GM10847 (cell line): ENCODE results near the gene FBXO31.

ENCODE experiments used
- POLR2A ChIP-seq: IDR thresholded peaks from 2 replicates; pipeline ENCODE4 v1.6.1; 2011; ENCODE audit not compliant: insufficient read length; ENCODE audit errors: extremely low read depth

FBXO31 gene

GRCh38 chr16:87344931-87345631 is 38.5 kb downstream of the FBXO31 start:
- no peak for TF ChIP-seq POLR2A

- TF ChIP-seq POLR2A, result no peak
Observed at GRCh38 chr16:87344165-87344930, 39.2 kb downstream of the FBXO31 start.

- TF ChIP-seq POLR2A, result no peak
Observed at GRCh38 chr16:87343753-87344050, 39.9 kb downstream of the FBXO31 start.

- TF ChIP-seq POLR2A, result no peak
Observed at GRCh38 chr16:87342978-87343752, 40.4 kb downstream of the FBXO31 start.

DNA sequence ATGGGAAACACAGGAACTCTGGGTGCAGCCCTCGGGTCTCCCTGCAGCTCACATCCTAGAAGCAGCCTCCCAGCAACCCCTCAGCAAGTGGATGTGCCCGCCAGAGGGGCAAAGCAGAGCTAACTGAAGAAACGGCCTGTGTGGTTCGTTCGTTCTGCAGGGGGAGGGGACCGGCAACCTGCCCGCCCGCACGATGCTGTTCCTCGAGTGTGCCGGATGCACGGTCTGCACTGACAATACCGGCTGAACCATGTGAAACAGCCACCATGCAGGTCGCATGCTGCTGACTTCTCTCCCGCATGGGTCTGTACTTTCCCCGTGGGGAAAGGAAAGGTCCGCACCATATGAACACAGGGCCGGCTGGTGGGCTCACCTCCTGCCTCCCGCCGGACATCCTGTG is 41.1 kb downstream of the FBXO31 start:
- no peak for TF ChIP-seq POLR2A

DNA sequence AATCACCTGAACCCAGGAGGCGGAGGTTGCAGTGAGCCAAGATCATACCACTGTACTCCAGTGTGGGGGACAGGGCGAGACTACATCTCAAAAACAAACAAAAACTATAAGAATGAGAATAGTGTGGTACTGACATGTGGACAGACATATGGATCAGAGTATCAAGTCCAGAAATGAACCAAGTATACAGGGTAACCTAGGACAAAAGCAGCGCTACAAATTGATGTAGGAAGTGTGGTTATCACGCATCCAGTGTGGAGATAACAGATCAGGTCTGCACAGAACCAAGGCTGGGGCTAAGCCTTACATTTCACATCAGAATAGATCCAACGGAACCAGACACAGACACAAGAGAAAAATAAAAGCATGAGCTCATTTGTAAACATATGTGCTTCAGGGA is 43.4 kb downstream of the FBXO31 start:
- TF ChIP-seq POLR2A, result no peak

GRCh38 chr16:87339086-87339723 is 44.4 kb downstream of the FBXO31 start:
- no peak for TF ChIP-seq POLR2A

DNA sequence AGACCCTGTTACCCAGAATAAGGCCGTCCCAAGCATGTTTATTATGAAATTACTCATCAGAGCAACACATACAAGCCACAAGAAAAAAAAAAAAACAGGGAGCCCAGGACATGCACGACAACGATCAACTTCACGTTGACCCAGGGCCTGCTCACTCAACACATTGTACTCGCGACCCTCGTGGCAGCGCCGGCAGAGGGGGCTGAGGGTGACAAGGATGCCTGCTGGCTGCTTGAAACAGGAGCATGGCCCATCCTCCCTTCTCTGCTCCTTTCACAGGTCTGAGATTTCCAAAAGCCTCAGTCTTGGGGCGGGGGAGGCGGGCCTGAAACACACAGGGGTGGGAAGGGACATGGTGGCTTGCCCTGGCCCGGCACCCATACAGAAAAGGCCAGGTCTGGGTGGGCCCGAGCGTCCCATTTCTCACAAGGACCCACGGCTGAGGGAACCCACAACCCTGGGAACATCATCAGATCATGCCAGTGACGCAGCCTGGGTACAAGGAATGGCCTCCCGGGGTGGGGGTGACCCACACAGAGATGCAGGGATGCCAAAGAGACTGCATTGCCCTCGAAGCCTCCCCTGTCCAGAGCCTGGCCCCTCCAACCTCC is 45.3 kb downstream of the FBXO31 start:
- TF ChIP-seq POLR2A, result no peak

- TF ChIP-seq POLR2A, result no peak
Observed at GRCh38 chr16:87337262-87337771, 46.3 kb downstream of the FBXO31 start.

- no peak for TF ChIP-seq POLR2A
Observed at GRCh38 chr16:87336434-87337240, 46.9 kb downstream of the FBXO31 start.

DNA sequence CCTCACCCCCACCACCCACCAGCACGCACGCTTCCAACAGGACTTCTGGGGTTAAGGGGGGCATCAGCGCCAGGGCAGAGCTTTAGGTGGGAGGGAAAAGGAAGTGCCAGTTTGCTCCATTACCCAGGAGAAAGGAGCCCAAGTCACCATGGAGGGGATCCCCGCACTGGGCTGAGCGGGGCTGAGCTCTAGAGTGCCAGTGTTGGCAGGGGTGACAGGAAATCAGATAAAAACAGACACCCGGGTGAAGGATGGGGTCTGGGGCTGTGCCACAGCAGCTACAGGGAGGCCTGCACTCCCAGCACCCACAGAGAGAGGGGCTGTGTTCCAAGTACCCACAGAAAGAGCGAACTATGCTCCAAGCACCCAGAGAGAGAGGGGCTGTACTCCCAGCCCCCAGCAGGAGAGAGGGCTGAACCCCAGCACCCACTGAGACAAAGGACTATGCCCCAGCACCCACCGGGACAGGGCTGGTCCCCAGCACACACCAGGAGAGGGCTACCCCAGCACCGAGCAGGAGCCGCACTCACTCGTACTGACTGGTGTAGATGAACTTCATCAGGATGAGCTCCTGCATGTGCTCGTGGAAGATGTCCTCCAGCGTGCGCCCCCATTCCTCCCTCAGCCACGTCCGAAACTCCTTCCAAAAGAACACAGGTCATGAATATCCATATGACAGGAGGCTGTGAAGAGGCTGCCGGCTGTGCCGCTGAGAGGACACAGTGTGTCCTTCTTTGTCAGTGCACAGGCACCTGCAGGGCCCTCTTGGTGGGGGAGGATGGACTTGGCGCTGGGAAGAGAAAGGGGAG is 47.7 kb downstream of the FBXO31 start:
- TF ChIP-seq POLR2A, result no peak

GRCh38 chr16:87334651-87335624 is 48.6 kb downstream of the FBXO31 start:
- TF ChIP-seq POLR2A, result no peak

DNA sequence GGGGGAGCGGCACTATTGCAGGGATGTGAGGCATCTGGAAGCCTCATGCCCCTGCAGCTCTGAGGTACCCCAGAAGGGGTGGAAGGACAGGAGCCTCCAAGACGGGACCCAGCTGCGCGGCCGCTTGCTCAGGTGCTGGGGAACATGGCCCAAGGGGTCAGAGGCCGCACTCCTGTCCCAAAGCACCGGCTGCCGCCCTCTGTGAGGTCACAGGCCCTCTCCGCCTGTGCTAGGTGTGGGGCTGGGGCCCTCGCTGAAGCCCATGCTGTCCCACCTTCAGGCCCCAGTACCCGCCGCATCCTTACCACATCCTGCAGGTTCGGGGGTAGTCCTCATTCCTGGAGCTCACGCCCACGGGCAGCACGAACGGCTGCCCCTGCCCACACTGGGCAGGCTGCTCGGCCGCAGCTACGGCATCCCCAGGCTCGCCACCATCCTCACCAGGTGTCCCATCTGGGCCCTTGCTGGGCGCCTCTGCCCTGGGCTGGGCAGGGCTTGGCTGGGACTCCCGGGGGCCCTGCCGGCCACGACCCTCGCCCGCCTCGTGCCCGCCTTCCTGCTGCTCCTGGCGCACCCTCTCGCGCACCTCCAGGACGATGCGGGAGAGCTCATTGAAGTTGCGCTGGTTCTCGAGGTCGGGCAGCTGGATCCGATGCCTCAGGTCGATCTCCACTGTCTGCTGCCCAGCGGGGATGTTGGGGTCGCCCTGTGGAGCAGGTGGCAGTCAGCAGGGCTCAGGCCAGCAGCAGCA is 49.8 kb downstream of the FBXO31 start:
- TF ChIP-seq POLR2A, result no peak
